ENCODE measurements around the gene CNOT6. TPM values are rescaled to one million over a fixed set of nuclear protein-coding genes. Genes with fewer than 3 reads are reported as not detected.
A peak's percentile ranks its signal among the peaks of the same experiment; 100 is the strongest.

CNOT6 gene
- total RNA-seq, 1 experiment from 2014 or later: 32.8 TPM

DNA sequence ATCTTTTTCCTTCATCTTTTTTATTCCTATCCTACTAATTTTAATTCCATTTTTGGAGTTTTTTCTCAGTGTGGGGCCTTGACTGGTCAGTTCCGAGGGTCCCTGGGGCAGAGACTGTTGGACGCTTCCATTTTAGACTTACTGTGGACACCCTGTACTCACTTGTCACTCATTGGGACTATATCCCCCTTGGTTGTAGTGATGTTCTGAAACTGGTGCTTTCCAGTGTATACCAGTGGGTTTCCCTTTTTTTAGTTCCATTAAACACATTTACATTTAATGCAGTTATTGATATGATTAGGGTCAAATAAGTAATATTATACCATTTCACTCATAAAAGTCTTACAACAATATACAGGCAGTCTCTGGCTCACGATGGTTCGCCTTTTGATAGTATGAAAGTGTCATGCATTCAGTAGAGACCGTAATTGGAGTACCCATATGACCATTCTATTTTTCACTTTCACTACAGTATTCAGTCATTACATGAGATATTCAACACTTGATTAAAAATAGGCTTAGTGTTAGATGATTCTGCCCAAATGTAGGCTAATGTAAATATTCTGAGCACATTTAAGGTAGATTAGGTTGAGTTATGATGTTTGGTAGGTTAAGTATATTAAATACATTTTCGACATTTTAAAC is 46.0 kb downstream of the CNOT6 start:
- no peak for TF ChIP-seq SIN3A (IDR thresholded peaks at IDR 0.05; ENCODE audit: borderline replicate concordance, insufficient read depth, low read depth, low read length)
- TF ChIP-seq, protein P1, sequence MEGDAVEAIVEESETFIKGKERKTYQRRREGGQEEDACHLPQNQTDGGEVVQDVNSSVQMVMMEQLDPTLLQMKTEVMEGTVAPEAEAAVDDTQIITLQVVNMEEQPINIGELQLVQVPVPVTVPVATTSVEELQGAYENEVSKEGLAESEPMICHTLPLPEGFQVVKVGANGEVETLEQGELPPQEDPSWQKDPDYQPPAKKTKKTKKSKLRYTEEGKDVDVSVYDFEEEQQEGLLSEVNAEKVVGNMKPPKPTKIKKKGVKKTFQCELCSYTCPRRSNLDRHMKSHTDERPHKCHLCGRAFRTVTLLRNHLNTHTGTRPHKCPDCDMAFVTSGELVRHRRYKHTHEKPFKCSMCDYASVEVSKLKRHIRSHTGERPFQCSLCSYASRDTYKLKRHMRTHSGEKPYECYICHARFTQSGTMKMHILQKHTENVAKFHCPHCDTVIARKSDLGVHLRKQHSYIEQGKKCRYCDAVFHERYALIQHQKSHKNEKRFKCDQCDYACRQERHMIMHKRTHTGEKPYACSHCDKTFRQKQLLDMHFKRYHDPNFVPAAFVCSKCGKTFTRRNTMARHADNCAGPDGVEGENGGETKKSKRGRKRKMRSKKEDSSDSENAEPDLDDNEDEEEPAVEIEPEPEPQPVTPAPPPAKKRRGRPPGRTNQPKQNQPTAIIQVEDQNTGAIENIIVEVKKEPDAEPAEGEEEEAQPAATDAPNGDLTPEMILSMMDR (IDR thresholded peaks at IDR 0.05): no peak
- TF ChIP-seq, protein P2, sequence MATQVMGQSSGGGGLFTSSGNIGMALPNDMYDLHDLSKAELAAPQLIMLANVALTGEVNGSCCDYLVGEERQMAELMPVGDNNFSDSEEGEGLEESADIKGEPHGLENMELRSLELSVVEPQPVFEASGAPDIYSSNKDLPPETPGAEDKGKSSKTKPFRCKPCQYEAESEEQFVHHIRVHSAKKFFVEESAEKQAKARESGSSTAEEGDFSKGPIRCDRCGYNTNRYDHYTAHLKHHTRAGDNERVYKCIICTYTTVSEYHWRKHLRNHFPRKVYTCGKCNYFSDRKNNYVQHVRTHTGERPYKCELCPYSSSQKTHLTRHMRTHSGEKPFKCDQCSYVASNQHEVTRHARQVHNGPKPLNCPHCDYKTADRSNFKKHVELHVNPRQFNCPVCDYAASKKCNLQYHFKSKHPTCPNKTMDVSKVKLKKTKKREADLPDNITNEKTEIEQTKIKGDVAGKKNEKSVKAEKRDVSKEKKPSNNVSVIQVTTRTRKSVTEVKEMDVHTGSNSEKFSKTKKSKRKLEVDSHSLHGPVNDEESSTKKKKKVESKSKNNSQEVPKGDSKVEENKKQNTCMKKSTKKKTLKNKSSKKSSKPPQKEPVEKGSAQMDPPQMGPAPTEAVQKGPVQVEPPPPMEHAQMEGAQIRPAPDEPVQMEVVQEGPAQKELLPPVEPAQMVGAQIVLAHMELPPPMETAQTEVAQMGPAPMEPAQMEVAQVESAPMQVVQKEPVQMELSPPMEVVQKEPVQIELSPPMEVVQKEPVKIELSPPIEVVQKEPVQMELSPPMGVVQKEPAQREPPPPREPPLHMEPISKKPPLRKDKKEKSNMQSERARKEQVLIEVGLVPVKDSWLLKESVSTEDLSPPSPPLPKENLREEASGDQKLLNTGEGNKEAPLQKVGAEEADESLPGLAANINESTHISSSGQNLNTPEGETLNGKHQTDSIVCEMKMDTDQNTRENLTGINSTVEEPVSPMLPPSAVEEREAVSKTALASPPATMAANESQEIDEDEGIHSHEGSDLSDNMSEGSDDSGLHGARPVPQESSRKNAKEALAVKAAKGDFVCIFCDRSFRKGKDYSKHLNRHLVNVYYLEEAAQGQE (IDR thresholded peaks at IDR 0.05; ENCODE audit: insufficient read depth in 1 of 2, low read depth in 2 of 2, low read length in 1 of 2): no peak
- TF ChIP-seq TCF7L2 (IDR thresholded peaks at IDR 0.05; ENCODE audit: low read depth, low read length): no peak
- TF ChIP-seq POLR2AphosphoS5 (IDR thresholded peaks at IDR 0.05; ENCODE audit: low read depth, low read length): no peak
- no peaks in the 10 kb centered on the region for H3K4me1 ChIP-seq (ENCODE audit: control insufficient read depth, insufficient read depth, low read length)
- intact Hi-C loops (cut with micrococcal nuclease; ENCODE audit: unreplicated experiment) (no loop called here), in situ Hi-C loops (cut with HindIII; ENCODE audit: low pct_unique_long_range_greater_than_20kb, low sequenced_read_pairs) (no loop called here)
- no TSS peak for BruUV-seq (replicated peaks)
- ATAC-seq: no peak
- POLR2A ChIA-PET: no interaction called here
- no peak overlapping the region for H3K4me3 ChIP-seq (ENCODE audit: low read depth in 2 of 2, low read length in 2 of 2)
- CTCF ChIA-PET: no interaction called here
- no peak for DNase-seq (ENCODE audit: low read depth, low spot score)
- no peaks in the 10 kb centered on the region for H3K27me3 ChIP-seq (ENCODE audit: control insufficient read depth, insufficient read depth, low read length)
- H3K27ac ChIP-seq (ENCODE audit: low read length): no peak overlapping the region
- H3K9me3 ChIP-seq (ENCODE audit: control insufficient read depth, insufficient read depth, low read depth, low read length): no peaks in the 10 kb centered on the region
- H3K36me3 ChIP-seq (ENCODE audit: control insufficient read depth, insufficient read depth, low read length): no peaks in the 10 kb centered on the region

DNA sequence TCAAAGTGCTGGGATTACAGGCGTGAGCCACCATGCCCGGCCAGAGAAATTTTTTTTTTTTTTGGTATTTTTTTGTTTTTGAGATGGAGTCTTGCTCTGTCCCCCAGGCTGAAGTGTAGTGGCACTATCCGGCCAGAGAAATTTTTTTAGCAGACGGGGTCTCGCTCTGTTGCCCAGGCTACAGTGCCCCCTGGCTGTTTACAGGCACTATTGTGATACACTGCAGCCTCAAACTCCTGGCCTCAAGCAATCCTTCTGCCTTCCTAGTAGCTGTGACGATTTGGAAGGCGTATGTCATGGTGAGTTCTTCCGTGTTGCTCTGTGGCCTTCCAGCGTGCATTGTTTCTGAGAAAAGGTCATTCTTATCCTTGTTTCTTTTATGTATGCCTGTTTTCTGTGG is 47.5 kb downstream of the CNOT6 start:
- Histone ChIP-seq H3K27ac (ENCODE audit: low read length) (no peak overlapping the region), H3K36me3 (ENCODE audit: control insufficient read depth, insufficient read depth, low read length) (no peaks in the 10 kb centered on the region), H3K9me3 (ENCODE audit: control insufficient read depth, insufficient read depth, low read depth, low read length) (no peaks in the 10 kb centered on the region), H3K4me3 (ENCODE audit: low read depth in 2 of 2, low read length in 2 of 2) (no peak overlapping the region), H3K4me1 (ENCODE audit: control insufficient read depth, insufficient read depth, low read length) (no peaks in the 10 kb centered on the region), H3K27me3 (ENCODE audit: control insufficient read depth, insufficient read depth, low read length) (no peaks in the 10 kb centered on the region)
- no peak for DNase-seq (ENCODE audit: low read depth, low spot score)
- intact Hi-C loops (cut with micrococcal nuclease; ENCODE audit: unreplicated experiment): no loop called here
- ChIA-PET POLR2A (no interaction called here), CTCF (no interaction called here)
- ATAC-seq: peak; percentile 62
- TF ChIP-seq, protein P1 (IDR thresholded peaks at IDR 0.05): no peak; the same call in 1 of the 2 replicates
- TF ChIP-seq, protein P2 (IDR thresholded peaks at IDR 0.05; ENCODE audit: insufficient read depth in 1 of 2, low read depth in 2 of 2, low read length in 1 of 2): no peak
- TF ChIP-seq SIN3A (IDR thresholded peaks at IDR 0.05; ENCODE audit: borderline replicate concordance, insufficient read depth, low read depth, low read length) (no peak), POLR2AphosphoS5 (IDR thresholded peaks at IDR 0.05; ENCODE audit: low read depth, low read length) (no peak), TCF7L2 (IDR thresholded peaks at IDR 0.05; ENCODE audit: low read depth, low read length) (no peak)
- in situ Hi-C loops (cut with HindIII; ENCODE audit: low pct_unique_long_range_greater_than_20kb, low sequenced_read_pairs): no loop called here
- BruUV-seq (replicated peaks): no TSS peak
